Cerebellar nuclear complex (tissue), 1 donor: ENCODE data around the gene ADRA2B.
"Not testable (repeated sequence)": the region's sequence is repeated elsewhere in the genome, so short reads cannot be mapped to it uniquely, and the experiment has no call there.

Experiments
- DNase-seq, 2 experiments: peaks; one replicate each; lab custom pipeline; 2025; lab: John Stamatoyannopoulos, UW

ADRA2B gene

GRCh38 chr2:96088340-96089335 is 27.7 kb downstream of the ADRA2B start:
- DNase-seq: no peak

GRCh38 chr2:96087130-96087529 is 29.2 kb downstream of the ADRA2B start:
- no peak for DNase-seq

- DNase-seq: no peak
These were observed 30.6 kb downstream of the ADRA2B start for GRCh38 chr2:96085541-96086355.

GRCh38 chr2:96084858-96085518 is 31.4 kb downstream of the ADRA2B start:
- not testable (repeated sequence) for DNase-seq

GRCh38 chr2:96083989-96084857 is 32.1 kb downstream of the ADRA2B start:
- no peak for DNase-seq

GRCh38 chr2:96083064-96083939 is 33.1 kb downstream of the ADRA2B start:
- no peak for DNase-seq

GRCh38 chr2:96082211-96083063 is 33.9 kb downstream of the ADRA2B start:
- no peak for DNase-seq

GRCh38 chr2:96081042-96081441 is 35.3 kb downstream of the ADRA2B start:
- no peak for DNase-seq

GRCh38 chr2:96075199-96075771 is 41.1 kb downstream of the ADRA2B start:
- DNase-seq: no peak

- DNase-seq: no peak
These were observed 42.2 kb downstream of the ADRA2B start for GRCh38 chr2:96074156-96074555.

GRCh38 chr2:96073170-96073775 is 43.1 kb downstream of the ADRA2B start:
- no peak for DNase-seq

GRCh38 chr2:96072746-96073145 is 43.6 kb downstream of the ADRA2B start:
- no peak for DNase-seq

GRCh38 chr2:96071977-96072491 is 44.3 kb downstream of the ADRA2B start:
- DNase-seq: not testable (repeated sequence)

- not testable (repeated sequence) for DNase-seq
These were observed 45.0 kb downstream of the ADRA2B start for GRCh38 chr2:96071087-96071976.

- DNase-seq: not testable (repeated sequence)
These were observed 46.0 kb downstream of the ADRA2B start for GRCh38 chr2:96070351-96070750.

GRCh38 chr2:96069878-96070277 is 46.5 kb downstream of the ADRA2B start:
- not testable (repeated sequence) for DNase-seq
